ENCODE results near the gene ZNF787. TPM values are rescaled to one million over a fixed set of nuclear protein-coding genes. Genes with fewer than 3 reads are reported as not detected.

ZNF787 gene
- polyA plus RNA-seq, 1 of the 3 experiments (the other 2 are of a cell fraction) = 16.0 TPM

DNA sequence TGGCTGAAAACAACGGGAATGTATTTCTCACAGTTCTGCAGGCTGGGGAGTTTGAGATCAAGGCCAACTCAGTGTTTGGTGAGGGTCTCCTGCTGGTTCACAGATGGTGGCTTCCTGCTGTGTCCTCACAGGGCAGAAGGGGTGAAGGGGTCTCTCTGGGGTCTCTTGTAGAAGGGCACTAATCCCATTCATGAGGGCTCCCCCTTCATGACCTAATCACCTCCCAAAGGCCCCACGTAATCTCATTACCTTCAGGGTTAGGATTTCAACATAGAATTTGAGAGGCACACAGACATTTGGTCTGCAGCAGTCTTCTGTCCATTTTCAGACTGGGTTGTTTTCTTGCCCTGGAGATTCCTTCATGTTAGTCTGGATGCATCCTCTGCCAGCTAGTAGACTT lies 31.5 kb upstream of the ZNF787 start:
- POLR2A ChIA-PET = no interaction called here
- H3K9ac ChIP-seq = no peak overlapping the region
- no peak for TF ChIP-seq JUND (IDR thresholded peaks at IDR 0.05)
- no peak for TF ChIP-seq SMC3 (IDR thresholded peaks at IDR 0.05; ENCODE audit: low read depth, low read length)
- no peak for TF ChIP-seq EP300 (IDR thresholded peaks at IDR 0.05; ENCODE audit: borderline replicate concordance in 1 of 2, low read depth in 1 of 2, low read length in 1 of 2)
- TF ChIP-seq FOSL2 (IDR thresholded peaks at IDR 0.05; ENCODE audit: borderline replicate concordance, low read depth) = no peak
- TF ChIP-seq CHD2 (IDR thresholded peaks at IDR 0.05; ENCODE audit: low read length, partially characterized antibody) = no peak
- no peak for TF ChIP-seq MXI1 (IDR thresholded peaks at IDR 0.05; ENCODE audit: low read depth, low read length)
- TF ChIP-seq RAD21 (IDR thresholded peaks at IDR 0.05; ENCODE audit: low read length) = no peak
- TF ChIP-seq, protein P1, sequence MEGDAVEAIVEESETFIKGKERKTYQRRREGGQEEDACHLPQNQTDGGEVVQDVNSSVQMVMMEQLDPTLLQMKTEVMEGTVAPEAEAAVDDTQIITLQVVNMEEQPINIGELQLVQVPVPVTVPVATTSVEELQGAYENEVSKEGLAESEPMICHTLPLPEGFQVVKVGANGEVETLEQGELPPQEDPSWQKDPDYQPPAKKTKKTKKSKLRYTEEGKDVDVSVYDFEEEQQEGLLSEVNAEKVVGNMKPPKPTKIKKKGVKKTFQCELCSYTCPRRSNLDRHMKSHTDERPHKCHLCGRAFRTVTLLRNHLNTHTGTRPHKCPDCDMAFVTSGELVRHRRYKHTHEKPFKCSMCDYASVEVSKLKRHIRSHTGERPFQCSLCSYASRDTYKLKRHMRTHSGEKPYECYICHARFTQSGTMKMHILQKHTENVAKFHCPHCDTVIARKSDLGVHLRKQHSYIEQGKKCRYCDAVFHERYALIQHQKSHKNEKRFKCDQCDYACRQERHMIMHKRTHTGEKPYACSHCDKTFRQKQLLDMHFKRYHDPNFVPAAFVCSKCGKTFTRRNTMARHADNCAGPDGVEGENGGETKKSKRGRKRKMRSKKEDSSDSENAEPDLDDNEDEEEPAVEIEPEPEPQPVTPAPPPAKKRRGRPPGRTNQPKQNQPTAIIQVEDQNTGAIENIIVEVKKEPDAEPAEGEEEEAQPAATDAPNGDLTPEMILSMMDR (IDR thresholded peaks at IDR 0.05) = no peak
- TF ChIP-seq SIN3A (IDR thresholded peaks at IDR 0.05; ENCODE audit: borderline replicate concordance, low read depth, low read length) = no peak
- TF ChIP-seq, protein P2, sequence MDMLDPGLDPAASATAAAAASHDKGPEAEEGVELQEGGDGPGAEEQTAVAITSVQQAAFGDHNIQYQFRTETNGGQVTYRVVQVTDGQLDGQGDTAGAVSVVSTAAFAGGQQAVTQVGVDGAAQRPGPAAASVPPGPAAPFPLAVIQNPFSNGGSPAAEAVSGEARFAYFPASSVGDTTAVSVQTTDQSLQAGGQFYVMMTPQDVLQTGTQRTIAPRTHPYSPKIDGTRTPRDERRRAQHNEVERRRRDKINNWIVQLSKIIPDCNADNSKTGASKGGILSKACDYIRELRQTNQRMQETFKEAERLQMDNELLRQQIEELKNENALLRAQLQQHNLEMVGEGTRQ (IDR thresholded peaks at IDR 0.05; ENCODE audit: borderline replicate concordance, low read depth, low read length) = no peak
- TF ChIP-seq TEAD4 (IDR thresholded peaks at IDR 0.05; ENCODE audit: borderline replicate concordance, insufficient read depth) = no peak
- TF ChIP-seq ELF1 (IDR thresholded peaks at IDR 0.05) = no peak
- no peak for TF ChIP-seq GABPA (IDR thresholded peaks at IDR 0.05; ENCODE audit: low read depth)
- H3K27ac ChIP-seq (ENCODE audit: low read depth in 2 of 2, low read length in 1 of 2) = no peak overlapping the region
- no peaks in the 10 kb centered on the region for H3K9me2 ChIP-seq
- peaks cover 22% of the 10 kb centered on the region; the same call in 1 of the 2 replicates for H4K20me1 ChIP-seq (ENCODE audit: insufficient read depth)
- H3K36me3 ChIP-seq (replicated peaks in 1 of 2; ENCODE audit: control insufficient read depth in 1 of 2, insufficient read depth in 2 of 2, low read length in 1 of 2) = peaks cover 3 to 37% of the 10 kb centered on the region in 2 experiments
- no peaks in the 10 kb centered on the region for H3K9me3 ChIP-seq
- 96% methylated on average over 2 of the region's 2 CpGs for WGBS (ENCODE audit: low lambda C conversion rate)
- no peak overlapping the region for H3K4me3 ChIP-seq (ENCODE audit: low read depth in 2 of 2, low read length in 1 of 2)
- H3K4me1 ChIP-seq (ENCODE audit: control insufficient read depth in 1 of 2, insufficient read depth in 2 of 2, low read depth in 1 of 2, low read length in 1 of 2) = no peaks in the 10 kb centered on the region; a peak in 1 of 4 replicates
- no peak overlapping the region for H3K4me2 ChIP-seq
- H3F3A ChIP-seq (replicated peaks; ENCODE audit: insufficient read depth) = no peaks in the 10 kb centered on the region
- no peaks in the 10 kb centered on the region for H3K27me3 ChIP-seq (ENCODE audit: insufficient read depth)
- H3K79me2 ChIP-seq (ENCODE audit: insufficient read depth) = peaks cover 24% of the 10 kb centered on the region; the same call in 1 of the 2 replicates
- CTCF ChIA-PET = interaction anchor here (1.0 to 1.6 kb wide), 3 partner anchors 19 to 76 kb away, joined by 4 to 7 read pairs (median 5); no protein-coding TSS in a partner anchor
- no peak for DNase-seq
- H2AFZ ChIP-seq (ENCODE audit: low read depth) = no peak overlapping the region

DNA sequence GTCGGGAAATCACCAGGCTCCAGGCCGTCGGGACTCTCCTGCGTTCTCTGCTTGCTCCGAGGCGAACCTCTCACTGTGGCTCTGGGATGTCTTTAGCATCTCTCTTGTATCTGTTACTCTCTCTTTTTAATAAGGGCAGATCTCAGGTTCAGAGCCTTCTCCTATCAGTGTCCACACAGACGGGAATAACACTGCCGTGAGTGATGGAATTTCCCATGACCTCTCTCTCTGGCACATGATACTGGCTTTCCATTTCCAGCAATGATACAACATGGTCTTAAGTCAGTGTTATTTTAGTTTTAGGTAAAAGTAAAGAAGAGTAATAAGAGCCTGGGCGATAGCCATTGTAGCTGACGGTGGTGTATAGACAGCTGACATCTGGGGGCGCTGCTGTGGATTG lies 29.3 kb upstream of the ZNF787 start:
- ChIA-PET CTCF (no interaction called here), POLR2A (no interaction called here)
- Histone ChIP-seq H3K36me3 (replicated peaks in 1 of 2; ENCODE audit: control insufficient read depth in 1 of 2, insufficient read depth in 2 of 2, low read length in 1 of 2) (peaks cover 3 to 35% of the 10 kb centered on the region in 2 experiments), H3K27ac (ENCODE audit: low read depth in 2 of 2, low read length in 1 of 2) (no peak overlapping the region), H3K4me1 (ENCODE audit: control insufficient read depth in 1 of 2, insufficient read depth in 2 of 2, low read depth in 1 of 2, low read length in 1 of 2) (no peaks in the 10 kb centered on the region; a peak in 1 of 4 replicates), H3K4me3 (ENCODE audit: low read depth in 2 of 2, low read length in 1 of 2) (no peak overlapping the region), H3K27me3 (ENCODE audit: insufficient read depth) (no peaks in the 10 kb centered on the region), H3K9me3 (no peaks in the 10 kb centered on the region), H2AFZ (ENCODE audit: low read depth) (no peak overlapping the region), H3K9ac (no peak overlapping the region), H3K4me2 (no peak overlapping the region), H3F3A (replicated peaks; ENCODE audit: insufficient read depth) (no peaks in the 10 kb centered on the region), H3K79me2 (ENCODE audit: insufficient read depth) (peaks cover 26% of the 10 kb centered on the region; the same call in 1 of the 2 replicates), H3K9me2 (no peaks in the 10 kb centered on the region), H4K20me1 (ENCODE audit: insufficient read depth) (peaks cover 22% of the 10 kb centered on the region; the same call in 1 of the 2 replicates)
- 97% methylated on average over 11 of the region's 11 CpGs for WGBS (ENCODE audit: low lambda C conversion rate)
- no peak for DNase-seq
- TF ChIP-seq EP300 (IDR thresholded peaks at IDR 0.05; ENCODE audit: borderline replicate concordance in 1 of 2, low read depth in 1 of 2, low read length in 1 of 2) (no peak), RFX5 (IDR thresholded peaks at IDR 0.05; ENCODE audit: low read length) (no peak), GATA2 (CRISPR knock-in tag; IDR thresholded peaks at IDR 0.05) (no peak), NFIC (IDR thresholded peaks at IDR 0.05; ENCODE audit: borderline replicate concordance) (no peak), RXRA (IDR thresholded peaks at IDR 0.05; ENCODE audit: borderline replicate concordance, low read depth) (no peak), MXI1 (IDR thresholded peaks at IDR 0.05; ENCODE audit: low read depth, low read length) (no peak), GABPA (IDR thresholded peaks at IDR 0.05; ENCODE audit: low read depth) (no peak), FOXM1 (IDR thresholded peaks at IDR 0.05; ENCODE audit: low read depth) (no peak), FOXJ3 (CRISPR knock-in tag; IDR thresholded peaks at IDR 0.05) (no peak), JUND (IDR thresholded peaks at IDR 0.05) (no peak), CHD2 (IDR thresholded peaks at IDR 0.05; ENCODE audit: low read length, partially characterized antibody) (no peak)
- TF ChIP-seq, protein P1 (IDR thresholded peaks at IDR 0.05) = no peak
- TF ChIP-seq, protein P3, sequence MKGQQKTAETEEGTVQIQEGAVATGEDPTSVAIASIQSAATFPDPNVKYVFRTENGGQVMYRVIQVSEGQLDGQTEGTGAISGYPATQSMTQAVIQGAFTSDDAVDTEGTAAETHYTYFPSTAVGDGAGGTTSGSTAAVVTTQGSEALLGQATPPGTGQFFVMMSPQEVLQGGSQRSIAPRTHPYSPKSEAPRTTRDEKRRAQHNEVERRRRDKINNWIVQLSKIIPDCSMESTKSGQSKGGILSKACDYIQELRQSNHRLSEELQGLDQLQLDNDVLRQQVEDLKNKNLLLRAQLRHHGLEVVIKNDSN (IDR thresholded peaks at IDR 0.05; ENCODE audit: borderline replicate concordance, low read depth) = no peak
- TF ChIP-seq, protein P4, sequence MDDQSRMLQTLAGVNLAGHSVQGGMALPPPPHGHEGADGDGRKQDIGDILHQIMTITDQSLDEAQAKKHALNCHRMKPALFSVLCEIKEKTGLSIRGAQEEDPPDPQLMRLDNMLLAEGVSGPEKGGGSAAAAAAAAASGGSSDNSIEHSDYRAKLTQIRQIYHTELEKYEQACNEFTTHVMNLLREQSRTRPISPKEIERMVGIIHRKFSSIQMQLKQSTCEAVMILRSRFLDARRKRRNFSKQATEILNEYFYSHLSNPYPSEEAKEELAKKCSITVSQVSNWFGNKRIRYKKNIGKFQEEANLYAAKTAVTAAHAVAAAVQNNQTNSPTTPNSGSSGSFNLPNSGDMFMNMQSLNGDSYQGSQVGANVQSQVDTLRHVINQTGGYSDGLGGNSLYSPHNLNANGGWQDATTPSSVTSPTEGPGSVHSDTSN (IDR thresholded peaks at IDR 0.05) = no peak

Data from SK-N-SH (cell line).